Sciatic nerve (tissue), 2 donors: Measurements from ENCODE around the gene DYTN. TPM values are rescaled to one million over a fixed set of nuclear protein-coding genes. Genes with fewer than 3 reads are reported as not detected.

Source experiments
- ATAC-seq: fragments of 200-7000 bp; cut with Tn5 transposase; one replicate; pipeline ENCODE4 v1.9.1; 2020; ENCODE audit warnings: mild to moderate bottlenecking, moderate library complexity
- DNase-seq: peaks from one replicate; pipeline ENCODE4 v3.0.0-alpha.2; 2020; ENCODE audit warnings: low spot score
- intact Hi-C: fragments of 100-400 bp; cut with DNase I; formaldehyde crosslinking; loops from one replicate; pipeline ENCODE4 v1.14.2; 2022
- total RNA-seq: library from RNA; stranded (reverse); fragmentation: NEBNext Ultra II Directional; extraction: Animal tissue kit (Norgen Biotek cat#: 25700); gene quantifications from one replicate; pipeline ENCODE4 v1.2.1, GENCODE V29; 2021
- donor health status: DM: no; HTN: no; CAD: no.
- donor health status: DM: no; HTN: no; CAD: no.

The DYTN gene
- total RNA-seq, 1 donor from 2014 or later = not detected

- intact Hi-C loops = no loop called here
- no peak for ATAC-seq
- no peak for DNase-seq
Observed at GRCh38 chr2:206707164-206707701, 11.0 kb downstream of the DYTN start.

DNA sequence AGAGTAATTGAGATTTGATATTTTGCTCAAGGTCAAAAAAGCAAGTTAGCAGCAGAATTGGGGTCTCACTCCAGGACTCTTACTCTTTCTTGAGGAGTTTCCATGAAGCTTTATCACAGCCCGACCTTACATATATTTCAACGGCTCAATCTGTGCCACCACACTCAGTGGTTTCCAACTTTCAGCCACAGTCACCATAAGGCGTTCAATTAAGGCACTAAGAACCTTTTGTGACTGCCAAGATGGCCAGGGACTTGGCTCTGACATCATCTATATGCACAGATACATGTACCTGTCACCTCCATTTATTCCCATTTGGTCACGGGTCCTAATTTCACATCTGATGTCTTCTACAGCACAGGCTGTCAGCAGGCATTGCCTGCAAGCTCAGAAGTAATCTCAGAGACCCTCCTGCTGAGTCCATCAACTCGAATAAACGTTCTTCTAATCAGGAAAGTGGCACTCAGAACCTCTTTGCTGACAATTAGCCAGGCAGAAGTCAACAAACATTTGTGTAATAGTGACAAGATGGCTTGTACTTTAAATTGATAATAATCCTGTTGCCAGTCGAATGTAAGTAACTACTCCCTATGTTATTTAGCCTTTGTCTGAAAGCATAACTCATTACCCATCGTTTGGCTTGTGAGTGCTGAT, 16.1 kb downstream of the DYTN start:
- DNase-seq (no peak), ATAC-seq (no peak)
- intact Hi-C loops = no loop called here

GRCh38 chr2:206700156-206700555, 18.0 kb downstream of the DYTN start:
- DNase-seq (no peak), ATAC-seq (no peak)
- intact Hi-C loops = no loop called here

- ATAC-seq = no peak
- intact Hi-C loops = loop anchor here (10.0 kb wide), 1 partner anchor 786 kb away; no protein-coding TSS in a partner anchor
- no peak for DNase-seq
Observed at GRCh38 chr2:206698811-206699210, 19.4 kb downstream of the DYTN start.

GRCh38 chr2:206696910-206697309, 21.3 kb downstream of the DYTN start:
- ATAC-seq (no peak), DNase-seq (no peak)
- intact Hi-C loops = loop anchor here (10.0 kb wide), 1 partner anchor 788 kb away; no protein-coding TSS in a partner anchor

- ATAC-seq (peak; percentile 61), DNase-seq (no peak)
- intact Hi-C loops = loop anchor here (10.0 kb wide), 1 partner anchor 791 kb away; no protein-coding TSS in a partner anchor
Observed at GRCh38 chr2:206693399-206694137, 24.6 kb downstream of the DYTN start.

GRCh38 chr2:206692971-206693370, 25.2 kb downstream of the DYTN start:
- intact Hi-C loops = loop anchor here (10.0 kb wide), 1 partner anchor 792 kb away; no protein-coding TSS in a partner anchor
- no peak for ATAC-seq
- no peak for DNase-seq

DNA sequence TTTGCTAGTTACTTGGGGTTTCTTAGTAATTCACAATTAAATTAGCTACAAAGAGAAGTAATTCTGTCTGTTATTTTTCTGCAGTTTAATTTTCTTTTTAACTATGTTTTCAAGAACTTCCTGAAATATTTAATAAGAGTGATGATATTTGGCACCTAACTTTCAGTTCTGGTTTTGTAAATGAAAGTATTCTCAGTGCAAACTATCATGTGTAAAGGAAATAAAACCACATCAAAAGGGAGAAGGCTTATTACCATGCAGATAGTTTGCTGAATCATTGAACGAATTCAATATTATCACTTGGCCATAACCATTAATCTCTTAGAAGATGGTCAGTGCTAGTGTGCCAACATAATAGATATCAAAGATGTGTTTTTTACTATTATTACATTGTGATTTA, 29.2 kb downstream of the DYTN start:
- intact Hi-C loops = no loop called here

DNA sequence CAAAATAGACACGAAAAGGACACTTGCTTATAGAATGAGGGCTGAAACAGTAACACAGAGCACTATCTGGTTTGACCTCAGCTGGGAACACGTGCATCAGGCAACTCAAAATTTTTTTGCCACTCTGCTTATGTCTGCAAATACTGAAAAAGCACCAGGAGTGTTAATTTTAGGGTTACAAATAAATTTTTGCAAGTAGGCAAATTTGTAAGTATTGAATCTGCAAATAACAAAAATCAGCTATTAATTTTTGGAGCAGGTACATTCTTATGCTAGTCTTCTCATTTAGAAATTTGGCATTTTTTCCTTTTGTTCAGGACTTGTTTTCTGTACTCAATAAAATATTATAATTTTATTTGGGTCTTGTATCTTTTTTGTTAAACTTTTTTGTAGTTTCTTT, 29.7 kb downstream of the DYTN start:
- ATAC-seq = no peak

More for the DNA sequence above, 29.2 kb downstream of the DYTN start:
- ATAC-seq (no peak), DNase-seq (no peak)

GRCh38 chr2:206683546-206683945, 34.6 kb downstream of the DYTN start:
- DNase-seq (no peak), ATAC-seq (no peak)
- intact Hi-C loops = no loop called here

More for the DNA sequence above, 29.7 kb downstream of the DYTN start:
- no peak for DNase-seq
- intact Hi-C loops = no loop called here

DNA sequence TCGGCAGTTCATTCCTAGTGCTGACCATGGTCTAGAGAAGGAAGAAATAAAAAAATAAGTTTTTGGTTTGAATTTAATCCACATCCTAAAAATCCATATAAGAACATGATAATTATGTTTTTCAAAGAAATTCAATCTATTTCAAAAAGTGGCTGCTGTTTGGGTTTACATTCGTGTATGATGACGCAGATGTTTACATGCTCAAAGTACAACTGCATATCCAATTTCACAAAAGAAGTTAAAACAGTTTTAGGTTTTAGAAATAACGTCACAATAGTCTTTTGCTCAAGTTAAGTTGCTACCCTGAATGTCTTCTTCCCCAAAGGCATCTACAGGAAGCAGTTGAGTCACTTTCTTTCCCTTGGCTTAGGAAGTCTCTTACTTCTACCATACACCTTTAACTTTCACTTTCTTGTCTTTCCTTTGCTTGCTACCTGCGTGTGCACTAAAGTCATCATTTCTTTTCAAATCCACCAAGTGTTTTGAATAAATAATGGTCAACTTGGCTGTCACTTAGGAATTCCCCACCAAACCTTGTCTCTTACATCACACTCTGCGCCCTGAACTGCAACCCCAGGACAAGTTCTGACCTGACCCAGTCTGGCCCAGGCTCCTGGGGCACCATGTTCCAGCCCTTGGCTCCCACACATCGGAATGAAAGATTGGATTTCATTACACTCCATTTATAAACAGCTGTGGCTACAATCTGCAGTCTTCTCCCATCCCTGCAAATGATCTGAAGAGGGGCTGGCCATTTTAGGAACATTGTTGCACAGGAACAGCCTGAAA, 47.5 kb downstream of the DYTN start:
- DNase-seq = no peak
- intact Hi-C loops = no loop called here
- ATAC-seq = no peak

DNA sequence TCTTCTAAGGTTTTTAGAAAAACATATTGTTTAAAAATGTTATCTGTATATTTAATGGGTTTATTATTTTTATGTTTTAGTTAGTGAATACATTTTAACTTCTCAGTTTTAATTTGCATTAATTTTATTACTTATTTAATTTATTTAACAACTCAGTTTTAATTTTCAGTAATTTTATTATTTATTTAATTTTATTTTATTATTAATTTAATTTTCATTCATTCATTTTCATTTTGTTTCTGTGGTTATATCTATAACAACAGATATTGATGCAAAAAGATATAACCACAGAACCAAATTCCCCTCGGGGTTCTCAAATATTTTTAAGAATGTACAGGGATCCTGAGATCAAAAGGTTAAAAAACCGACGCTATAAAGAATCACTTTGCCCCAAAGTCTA, 52.9 kb downstream of the DYTN start:
- ATAC-seq (no peak), DNase-seq (no peak)
- intact Hi-C loops = no loop called here

- intact Hi-C loops = no loop called here
- DNase-seq = no peak
- ATAC-seq = no peak
Observed at GRCh38 chr2:206657087-206657486, 61.1 kb downstream of the DYTN start.

- ATAC-seq (no peak), DNase-seq (no peak)
- intact Hi-C loops = no loop called here
Observed at GRCh38 chr2:206647985-206648384, 70.2 kb downstream of the DYTN start.

DNA sequence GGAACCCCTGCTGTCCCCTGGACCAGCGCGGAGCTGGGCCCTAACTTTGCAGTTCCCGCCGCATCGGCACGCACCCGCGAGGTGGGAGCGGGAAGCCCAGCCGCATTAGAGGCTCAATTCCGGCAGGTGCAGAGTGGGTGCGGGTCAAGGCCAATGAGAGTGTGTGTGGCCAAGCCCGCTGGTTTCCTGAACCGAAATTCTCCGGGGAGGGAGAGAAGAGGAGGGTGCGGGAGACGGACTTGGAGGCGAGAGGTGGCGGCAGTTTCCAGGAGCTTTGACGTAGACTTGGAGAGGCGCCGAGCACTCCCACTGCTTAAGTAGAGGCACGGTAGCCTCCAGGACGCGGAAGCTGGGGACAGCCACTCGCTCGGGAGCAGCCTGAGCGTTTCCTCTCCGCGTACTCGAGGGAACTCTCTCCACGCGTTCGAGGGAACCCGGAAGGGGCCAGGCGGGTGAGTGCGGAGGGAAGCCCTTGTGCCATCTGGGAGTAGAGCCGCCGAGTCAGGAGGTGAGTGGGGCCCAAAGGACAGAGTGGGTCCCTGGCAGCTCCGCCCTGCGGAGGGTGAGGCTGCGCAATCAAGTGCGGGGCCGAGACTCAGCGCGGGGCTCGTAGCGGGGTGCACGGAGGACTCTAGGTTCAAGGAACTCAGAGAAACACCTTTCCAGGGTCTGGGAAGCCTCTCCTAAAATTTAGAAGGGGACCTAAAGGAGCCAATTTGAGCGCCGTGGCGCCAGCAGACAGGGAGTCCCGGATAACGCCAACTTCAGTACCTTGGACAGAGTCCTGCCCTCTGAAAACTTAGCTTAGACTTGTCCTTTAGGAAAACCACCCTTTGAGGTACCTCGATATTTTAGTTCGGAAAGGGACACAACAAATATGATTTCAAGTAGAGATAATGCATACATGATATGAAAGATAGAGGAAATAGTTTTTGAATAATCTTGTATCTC, 75.8 kb downstream of the DYTN start, which contains the start of gene FAM237A:
Gene FAM237A, plus strand, starts transcription at position 413 of the 951 bp plus-strand sequence. CDS start 1,750 bp downstream, outside the sequence.
- DNase-seq (peak; percentile 55), ATAC-seq (peak; percentile 57)
- intact Hi-C loops = no loop called here

GRCh38 chr2:206641226-206641625, 77.0 kb downstream of the DYTN start:
- ATAC-seq (no peak), DNase-seq (no peak)
- intact Hi-C loops = no loop called here

DNA sequence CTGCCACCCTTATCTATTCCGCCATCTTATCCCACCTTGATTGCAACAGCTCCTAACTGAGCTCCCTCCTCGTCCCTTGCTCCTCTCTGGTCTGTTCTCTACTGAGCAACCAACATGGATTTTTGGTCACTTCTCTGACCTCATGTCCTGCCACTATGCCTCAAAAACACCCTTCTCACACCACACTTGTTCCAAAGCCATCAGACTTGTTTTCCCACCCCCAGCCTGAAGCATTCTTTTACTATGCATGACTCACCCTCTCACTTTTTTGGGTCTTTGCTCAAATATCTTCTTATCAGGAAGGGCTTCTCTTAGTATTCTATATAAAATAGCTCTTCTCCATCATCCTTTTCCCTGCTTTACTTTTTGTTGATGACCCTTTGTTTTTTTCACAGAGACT, 78.6 kb downstream of the DYTN start:
- no peak for ATAC-seq
- intact Hi-C loops = no loop called here
- no peak for DNase-seq

GRCh38 chr2:206635015-206635414, 83.2 kb downstream of the DYTN start:
- DNase-seq (no peak), ATAC-seq (no peak)
- intact Hi-C loops = no loop called here
